GM19395 (cell line): Measurements from ENCODE around the gene NSUN4.
"Not testable (repeated sequence)": the region's sequence is repeated elsewhere in the genome, so short reads cannot be mapped to it uniquely, and the experiment has no call there.

ENCODE experiments used
- ATAC-seq: cut with Tn5 transposase; IDR thresholded peaks from one replicate; pipeline ENCODE4 v1.9.1; 2021; ENCODE audit warnings: mild to moderate bottlenecking, moderate library complexity; ENCODE audit not compliant: unreplicated experiment

NSUN4 gene

GRCh38 chr1:46325285-46326076, 15.1 kb upstream of the NSUN4 start:
- ATAC-seq: peak; percentile 63

GRCh38 chr1:46328182-46328581, 12.4 kb upstream of the NSUN4 start:
- not testable (repeated sequence) for ATAC-seq

DNA sequence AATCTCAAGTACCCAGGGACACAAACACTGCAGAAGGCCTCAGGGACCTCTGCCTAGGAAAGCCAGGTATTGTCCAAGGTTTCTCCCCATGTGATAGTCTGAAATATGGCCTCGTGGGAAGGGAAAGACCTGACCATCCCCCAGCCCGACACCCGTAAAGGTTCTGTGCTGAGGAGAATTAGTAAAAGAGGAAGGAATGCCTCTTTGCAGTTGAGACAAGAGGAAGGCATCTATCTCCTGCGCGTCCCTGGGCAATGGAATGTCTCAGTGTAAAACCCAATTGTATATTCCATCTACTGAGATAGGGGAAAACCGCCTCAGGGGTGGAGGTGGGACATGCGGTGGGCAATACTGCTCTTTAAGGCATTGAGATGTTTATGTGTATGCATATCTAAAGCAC, 10.8 kb upstream of the NSUN4 start:
- not testable (repeated sequence) for ATAC-seq

DNA sequence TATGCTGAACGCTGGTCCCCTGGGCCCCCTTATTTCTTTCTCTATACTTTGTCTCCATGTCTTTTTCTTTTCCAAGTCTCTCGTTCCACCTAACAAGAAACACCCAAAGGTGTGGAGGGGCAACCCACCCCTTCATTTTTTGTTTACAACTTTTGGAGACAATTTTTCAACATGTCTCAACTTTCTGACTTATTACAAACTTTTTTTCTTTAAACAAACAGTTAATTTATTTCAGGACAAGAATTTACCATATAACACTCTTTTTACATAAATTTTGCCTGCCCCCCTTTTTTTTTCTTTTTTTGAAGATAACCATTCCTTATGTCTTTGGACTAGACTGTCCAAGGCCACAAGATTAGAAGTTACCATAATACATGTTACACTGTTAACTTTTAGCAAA, 10.2 kb upstream of the NSUN4 start:
- ATAC-seq: not testable (repeated sequence)

- peak; percentile 43 for ATAC-seq
Observed at GRCh38 chr1:46331786-46332540, 8.6 kb upstream of the NSUN4 start.

DNA sequence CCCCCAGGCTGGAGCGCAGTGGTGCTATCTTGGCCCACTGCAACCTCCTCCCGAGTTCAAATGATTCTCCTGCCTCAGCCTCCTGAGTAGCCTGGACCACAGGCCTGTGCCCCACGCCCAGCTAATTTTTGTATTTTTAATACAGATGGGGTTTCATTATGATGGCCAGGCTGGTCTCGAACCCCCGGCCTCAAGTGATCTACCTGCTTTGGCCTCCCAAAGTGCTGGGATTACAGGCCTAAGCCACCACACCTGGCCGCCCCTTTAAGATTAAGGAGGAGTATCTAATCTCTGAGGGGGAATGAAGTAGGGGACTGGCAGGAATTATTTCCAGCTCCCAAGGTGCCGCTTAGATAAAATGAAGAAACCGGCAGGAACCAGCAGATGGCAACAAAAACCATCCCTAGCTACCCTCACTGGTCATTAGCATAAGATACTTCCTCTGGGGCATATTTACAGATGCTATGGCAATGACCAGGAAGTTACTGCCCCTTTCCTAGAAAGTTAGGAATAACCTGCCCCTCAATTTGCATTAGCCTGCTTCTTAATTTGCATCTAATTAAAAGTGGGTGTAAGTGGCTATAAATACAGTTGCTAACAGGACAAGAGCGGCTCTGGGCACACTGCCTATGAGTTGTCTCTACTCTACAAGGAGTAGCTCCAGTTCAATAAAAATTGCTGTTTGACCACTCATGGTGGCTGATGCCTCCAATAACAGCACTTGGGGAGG, 7.1 kb upstream of the NSUN4 start:
- peak; percentile 55 for ATAC-seq

GRCh38 chr1:46334030-46334384, 6.6 kb upstream of the NSUN4 start:
- no peak for ATAC-seq

DNA sequence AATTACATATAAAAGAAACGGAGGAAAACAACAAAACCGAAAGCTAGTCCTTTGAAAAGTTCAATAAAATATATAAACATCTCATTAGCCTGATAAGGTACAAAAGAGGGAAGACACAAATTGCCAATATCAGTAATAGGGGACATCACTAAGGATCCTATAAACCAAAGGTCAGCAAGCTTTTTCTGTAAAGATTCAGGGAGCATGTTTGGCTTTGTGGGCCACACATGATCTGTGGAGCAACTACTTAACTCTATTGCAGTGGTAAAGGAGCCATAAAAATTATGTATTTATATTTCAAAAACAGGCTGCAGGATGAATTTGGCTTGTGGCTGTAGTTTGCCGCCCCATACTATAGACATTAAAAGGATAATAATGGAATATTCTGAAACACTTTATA, 5.5 kb upstream of the NSUN4 start:
- ATAC-seq: no peak

DNA sequence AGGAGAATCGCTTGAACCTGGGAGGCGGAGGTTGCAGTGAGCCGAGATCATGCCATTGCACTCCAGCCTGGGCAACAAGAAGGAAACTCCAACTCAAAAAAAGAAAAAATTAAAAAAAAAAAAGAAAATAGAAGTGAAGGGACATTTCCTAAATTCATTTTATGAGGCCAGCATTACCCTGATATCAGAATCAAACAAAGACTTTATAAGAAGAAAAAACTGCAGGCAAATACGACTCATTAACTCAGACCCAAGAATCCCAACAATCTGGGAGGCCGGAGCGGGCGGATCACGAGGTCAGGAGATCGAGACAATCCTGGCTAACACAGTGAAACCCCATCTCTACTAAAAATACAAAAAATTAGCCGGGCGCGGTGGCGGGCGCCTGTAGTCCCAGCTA, 3.2 kb upstream of the NSUN4 start:
- not testable (repeated sequence) for ATAC-seq

DNA sequence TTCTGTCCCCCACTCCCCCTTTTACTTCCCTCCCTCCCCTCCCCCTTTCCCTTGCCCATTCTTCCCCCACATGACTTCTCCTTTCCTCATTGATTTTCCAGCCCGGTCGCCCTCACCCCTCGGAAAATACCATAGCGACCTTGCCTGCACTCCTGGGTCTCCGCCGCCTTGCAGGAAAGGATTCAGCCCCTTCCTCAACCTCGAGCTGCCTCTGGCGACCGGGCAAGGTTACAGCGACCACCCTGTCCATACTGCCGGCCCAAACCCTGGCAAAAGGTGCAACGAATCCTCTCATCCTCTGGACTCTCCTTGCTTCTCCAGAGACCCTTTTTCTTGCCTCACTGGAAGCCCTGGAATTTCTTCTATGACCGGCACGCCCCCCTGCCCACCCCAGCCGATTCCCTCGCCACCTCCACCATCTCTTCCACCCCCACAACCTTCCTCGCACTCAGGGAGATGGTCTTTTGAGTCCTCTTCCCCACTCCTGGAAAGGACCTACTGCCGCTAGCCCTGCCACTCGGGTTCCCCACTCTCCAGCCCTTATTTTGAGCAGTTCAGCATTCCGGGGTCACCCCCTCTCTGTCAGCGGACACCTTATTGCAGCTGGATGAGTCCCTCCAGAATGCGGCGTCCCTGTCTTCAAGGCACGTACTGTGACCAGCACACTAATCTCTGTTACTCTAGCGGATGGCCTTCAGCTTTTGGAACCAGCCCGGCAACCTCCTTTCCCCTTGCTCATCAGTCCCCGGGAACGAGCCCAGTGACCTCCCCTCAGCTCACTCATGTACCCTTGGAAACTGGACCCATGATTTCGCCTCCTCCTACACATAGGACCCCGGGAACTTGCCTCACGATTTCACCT, 846 bp downstream of the NSUN4 start:
- no peak for ATAC-seq

- no peak for ATAC-seq
Observed at GRCh38 chr1:46342084-46342656, 1.6 kb downstream of the NSUN4 start.

DNA sequence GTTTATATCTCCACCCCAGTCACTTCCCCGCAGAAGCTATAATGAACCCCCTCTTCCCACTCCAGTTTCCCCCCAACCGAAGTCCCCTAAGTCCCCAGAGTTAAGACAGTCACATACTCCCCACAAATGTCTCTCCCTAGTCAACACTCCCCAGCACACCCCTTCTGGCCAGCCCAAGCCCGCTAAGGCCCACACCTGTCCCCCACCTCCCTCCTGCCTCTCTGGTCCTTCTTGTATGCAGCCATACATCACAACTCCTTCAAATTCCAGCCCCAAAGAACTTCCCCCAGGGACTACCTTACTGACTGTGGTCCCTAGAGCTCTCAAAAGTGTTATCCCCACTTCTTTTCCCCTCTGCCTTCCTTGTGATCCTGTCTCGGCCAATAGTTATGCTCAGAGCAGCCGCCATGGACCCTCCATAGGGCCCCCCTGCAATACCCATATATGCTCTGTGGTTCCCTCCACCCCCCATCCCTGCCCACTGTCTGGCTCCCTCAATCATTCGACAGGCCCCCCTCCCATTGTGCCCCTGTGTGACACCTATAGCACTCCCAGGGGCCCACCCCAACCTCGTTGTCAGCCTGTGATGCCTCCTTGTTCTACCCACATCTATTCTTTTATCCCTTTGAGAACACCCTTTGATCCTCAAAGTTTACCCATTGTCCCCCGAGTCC, 2.2 kb downstream of the NSUN4 start:
- no peak for ATAC-seq

GRCh38 chr1:46343351-46343695, 2.7 kb downstream of the NSUN4 start:
- ATAC-seq: no peak

GRCh38 chr1:46343705-46344104, 3.1 kb downstream of the NSUN4 start:
- ATAC-seq: no peak

GRCh38 chr1:46344481-46344880, 3.9 kb downstream of the NSUN4 start:
- no peak for ATAC-seq

DNA sequence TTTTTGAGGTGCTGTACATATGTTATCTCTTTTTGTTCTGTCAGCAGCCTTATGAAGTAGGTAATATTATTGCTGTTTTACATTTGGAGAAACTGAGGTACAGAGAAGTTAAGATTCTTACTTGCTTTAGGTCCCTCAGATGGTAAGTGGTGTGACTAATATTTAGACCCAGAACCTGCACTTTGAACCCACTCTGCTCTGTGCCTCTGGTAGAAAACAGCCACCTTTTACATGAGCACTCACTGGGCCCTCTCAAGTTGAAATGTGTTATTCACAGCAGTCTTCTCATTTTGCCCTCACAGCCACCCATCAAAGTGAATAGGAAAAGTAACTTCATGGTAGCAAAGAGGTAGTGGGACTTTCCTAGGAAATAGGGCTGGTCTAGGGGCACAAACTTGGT, 4.7 kb downstream of the NSUN4 start:
- ATAC-seq: no peak

DNA sequence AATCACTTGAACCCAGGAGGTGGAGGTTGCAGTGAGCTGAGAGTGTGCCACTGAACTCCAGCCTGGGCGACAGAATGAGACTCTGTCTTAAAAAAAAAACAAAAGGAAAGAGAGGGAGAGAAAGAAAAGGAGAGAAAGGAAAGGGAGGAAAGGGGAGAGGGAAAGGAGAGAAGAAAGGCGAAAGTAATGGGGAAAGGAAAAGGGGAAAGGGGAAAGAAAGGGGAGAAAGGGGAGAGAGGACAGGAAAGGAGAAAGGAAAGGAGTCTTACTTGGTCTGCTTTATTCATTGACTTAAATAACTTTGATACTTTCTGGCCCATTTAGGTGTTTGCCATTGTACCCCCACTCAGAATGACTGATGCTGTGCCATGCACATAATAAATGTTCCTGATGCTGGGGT, 11.8 kb downstream of the NSUN4 start:
- ATAC-seq: no peak

DNA sequence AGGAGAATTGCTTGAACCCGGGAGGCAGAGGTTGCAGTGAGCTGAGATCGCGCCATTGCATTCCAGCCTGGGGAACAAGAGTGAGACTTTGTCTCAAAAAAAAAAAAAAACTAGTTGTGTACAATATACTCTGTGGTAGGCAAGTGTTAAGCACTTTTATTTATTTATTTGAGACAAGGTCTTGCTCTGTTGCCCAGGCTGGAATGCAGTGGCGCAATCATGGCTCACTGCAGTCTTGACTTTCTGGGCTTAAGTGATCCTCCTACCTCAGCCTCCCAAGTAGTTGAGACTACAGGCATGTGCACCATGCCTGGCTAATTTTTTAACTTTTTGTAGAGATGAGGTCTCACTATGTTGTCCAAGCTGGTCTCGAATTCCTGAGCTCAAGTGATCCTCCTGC, 15.3 kb downstream of the NSUN4 start:
- ATAC-seq: not testable (repeated sequence)

- ATAC-seq: no peak
Observed at GRCh38 chr1:46362158-46362557, 21.6 kb downstream of the NSUN4 start.

DNA sequence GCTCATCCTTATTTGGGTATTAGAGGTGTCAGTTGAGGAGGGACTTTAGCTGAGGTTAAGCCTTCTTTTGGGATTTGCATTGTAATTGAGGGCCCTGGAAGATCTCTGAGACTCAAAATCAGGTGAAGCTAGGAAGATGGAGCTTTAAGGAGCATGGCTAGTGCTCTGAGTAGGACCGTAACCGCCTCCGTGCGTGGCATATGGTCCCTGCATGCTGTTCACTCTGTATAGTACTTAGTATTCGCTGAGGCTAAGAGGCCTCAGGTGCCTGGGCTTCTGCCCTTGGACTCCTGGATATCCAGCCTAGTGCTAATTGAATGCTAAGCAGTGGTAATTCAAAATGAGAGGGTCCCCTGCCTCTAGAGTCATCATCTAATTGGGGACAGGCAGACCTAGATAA, 22.5 kb downstream of the NSUN4 start:
- no peak for ATAC-seq
